HepG2 (cell line): ENCODE results near the gene MEAK7. TPM values are rescaled to one million over a fixed set of nuclear protein-coding genes. Genes with fewer than 3 reads are reported as not detected.

Experiments
- AHR ChIP-seq: IDR thresholded peaks from 2 replicates; pipeline ENCODE4 v1.6.1; 2018; ENCODE audit warnings: missing genetic modification reagents, missing compliant biosample characterization
- BCL6 ChIP-seq: IDR thresholded peaks from 2 replicates; pipeline ENCODE4 v1.6.1; 2016; ENCODE audit warnings: missing genetic modification reagents, missing compliant biosample characterization
- FOXK2 ChIP-seq: fragments of 450-650 bp; IDR thresholded peaks from 2 replicates; pipeline ENCODE4 v1.6.1; 2016
- HOXD1 ChIP-seq: sonication (generic); formaldehyde crosslinking; IDR thresholded peaks from 2 replicates; pipeline ENCODE4 v1.5.0; 2020; ENCODE audit warnings: missing genetic modification reagents
- NFIB ChIP-seq: sonication (generic); formaldehyde crosslinking; IDR thresholded peaks from 2 replicates; pipeline ENCODE4 v1.9.0; 2021; ENCODE audit warnings: missing genetic modification reagents, mild to moderate bottlenecking, borderline replicate concordance
- PAWR ChIP-seq: sonication (generic); formaldehyde crosslinking; IDR thresholded peaks from 2 replicates; pipeline ENCODE4 v1.4.0; 2020; ENCODE audit warnings: missing genetic modification reagents, mild to moderate bottlenecking, borderline replicate concordance
- PHF20 ChIP-seq: sonication (generic); formaldehyde crosslinking; IDR thresholded peaks from 2 replicates; pipeline ENCODE4 v1.5.0; 2020; ENCODE audit warnings: mild to moderate bottlenecking, missing genetic modification reagents
- SOX6 ChIP-seq, 2 experiments: fragments of 450-650 bp in 1 of 2; sonication (generic) in 1 of 2; formaldehyde crosslinking in 1 of 2; IDR thresholded peaks; 2 replicates each; pipeline versions ENCODE4 v1.4.0 to v1.6.1; 2017 to 2020; ENCODE audit warnings: antibody characterized with exemption in 1 of 2, mild to moderate bottlenecking in 1 of 2, missing genetic modification reagents in 1 of 2
- ZNF235 ChIP-seq: sonication (generic); formaldehyde crosslinking; IDR thresholded peaks from 2 replicates; pipeline ENCODE4 v1.8.1; 2023; ENCODE audit warnings: mild to moderate bottlenecking, missing genetic modification reagents, borderline replicate concordance
- ZNF3 ChIP-seq: IDR thresholded peaks from 2 replicates; pipeline ENCODE4 v1.7.0; 2017; ENCODE audit warnings: inconsistent platforms
- ZNF446 ChIP-seq: sonication (generic); formaldehyde crosslinking; IDR thresholded peaks from 2 replicates; pipeline ENCODE4 v1.5.0; 2020; ENCODE audit warnings: mild to moderate bottlenecking, missing genetic modification reagents
- polyA plus RNA-seq, 8 experiments: library from polyadenylated mRNA; depleted of rRNA in 3 of 8; stranded (reverse) in 7 of 8; unstranded in 1 of 8; fragments of >200 nt; fragmentation: Illumina TruSeq in 4 of 8; extraction: Trizol in 4 of 8; gene quantifications; 2 replicates each; pipeline versions ENCODE4 v1.2.1 to v1.2.3, GENCODE V29; 2011 to 2016; ENCODE audit warnings: low read depth in 4 of 8, missing spikeins in 1 of 8, mixed read lengths in 1 of 8; ENCODE audit not compliant: insufficient read depth in 1 of 8
- total RNA-seq, 5 experiments: library from RNA; depleted of rRNA; stranded (reverse); fragments of >200 nt; fragmentation: Illumina TruSeq; extraction: Trizol; gene quantifications; 2 replicates each; pipeline ENCODE4 v1.2.3, GENCODE V29; 2016; ENCODE audit warnings: low read depth in 1 of 5
- TF ChIP-seq, protein P1 (sequence below): sonication (generic); formaldehyde crosslinking; IDR thresholded peaks from 2 replicates; pipeline ENCODE4 v1.5.0; 2020; ENCODE audit warnings: missing genetic modification reagents
- TF ChIP-seq, protein P2 (sequence below): sonication (generic); formaldehyde crosslinking; IDR thresholded peaks from 2 replicates; pipeline ENCODE4 v1.8.0; 2023; ENCODE audit warnings: mild to moderate bottlenecking, missing genetic modification reagents
- TF ChIP-seq, protein P3 (sequence below): sonication (generic); formaldehyde crosslinking; IDR thresholded peaks from 2 replicates; pipeline ENCODE4 v1.4.0; 2020; ENCODE audit warnings: missing genetic modification reagents
- TF ChIP-seq, protein P4 (sequence below): sonication (generic); formaldehyde crosslinking; IDR thresholded peaks from 2 replicates; pipeline ENCODE4 v1.4.0; 2020; ENCODE audit warnings: missing genetic modification reagents, borderline replicate concordance
- TF ChIP-seq, protein P5 (sequence below): sonication (generic); formaldehyde crosslinking; IDR thresholded peaks from 2 replicates; pipeline ENCODE4 v1.4.0; 2020; ENCODE audit warnings: missing genetic modification reagents, borderline replicate concordance
- TF ChIP-seq, protein P6 (sequence below): sonication (generic); IDR thresholded peaks from 2 replicates; pipeline ENCODE4 v1.6.1; 2016; ENCODE audit warnings: low read depth, borderline replicate concordance

Gene MEAK7
- total and polyA plus RNA-seq, 2 of the 13 experiments (the other 11 are each of a cell fraction or from before 2014, with no cell fraction given) = 11.8 to 14.7 TPM

DNA sequence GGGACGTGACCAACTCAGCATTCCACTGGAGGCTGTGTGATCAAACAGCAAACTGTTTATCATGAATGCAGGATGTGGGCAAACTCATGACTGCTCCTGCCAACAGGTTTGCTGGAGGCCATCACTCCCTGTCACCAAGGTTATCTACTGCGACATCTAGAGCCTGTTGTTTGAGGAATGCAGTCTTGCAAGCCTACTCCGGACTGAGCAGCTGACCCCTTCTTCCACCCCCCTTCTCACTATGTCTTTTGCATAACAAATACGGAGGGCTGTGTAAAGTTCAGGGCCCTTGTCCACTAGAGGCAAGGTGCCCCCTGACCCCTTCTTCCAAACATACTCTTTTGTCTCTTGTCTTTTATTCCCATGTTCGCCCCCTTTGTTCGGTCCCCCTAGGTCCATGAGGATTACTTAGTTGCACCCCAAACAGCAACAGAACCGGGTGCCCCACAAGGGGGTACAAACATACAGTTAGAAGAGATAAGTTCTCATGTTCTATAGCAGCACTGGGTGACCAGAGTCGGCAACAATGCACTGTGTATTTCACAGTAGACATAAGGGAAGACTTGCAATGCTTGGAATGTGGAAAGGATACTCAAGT is 28.7 kb downstream of the MEAK7 start (continued):
- TF ChIP-seq, protein P1, sequence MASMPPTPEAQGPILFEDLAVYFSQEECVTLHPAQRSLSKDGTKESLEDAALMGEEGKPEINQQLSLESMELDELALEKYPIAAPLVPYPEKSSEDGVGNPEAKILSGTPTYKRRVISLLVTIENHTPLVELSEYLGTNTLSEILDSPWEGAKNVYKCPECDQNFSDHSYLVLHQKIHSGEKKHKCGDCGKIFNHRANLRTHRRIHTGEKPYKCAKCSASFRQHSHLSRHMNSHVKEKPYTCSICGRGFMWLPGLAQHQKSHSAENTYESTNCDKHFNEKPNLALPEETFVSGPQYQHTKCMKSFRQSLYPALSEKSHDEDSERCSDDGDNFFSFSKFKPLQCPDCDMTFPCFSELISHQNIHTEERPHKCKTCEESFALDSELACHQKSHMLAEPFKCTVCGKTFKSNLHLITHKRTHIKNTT (CRISPR knock-in tag) = no peak
- TF ChIP-seq ZNF235 (CRISPR knock-in tag) (no peak), ZNF3 (CRISPR knock-in tag) (no peak), FOXK2 (no peak), PHF20 (CRISPR knock-in tag) (no peak), NFIB (no peak), PAWR (CRISPR knock-in tag) (no peak), SOX6 (IDR thresholded peaks at IDR 0.05) (no peak), SOX6 (CRISPR knock-in tag; IDR thresholded peaks at IDR 0.05) (peak; percentile 76), HOXD1 (no peak), BCL6 (CRISPR knock-in tag) (no peak), ZNF446 (CRISPR knock-in tag) (no peak), AHR (CRISPR knock-in tag) (no peak)
- TF ChIP-seq, protein P2, sequence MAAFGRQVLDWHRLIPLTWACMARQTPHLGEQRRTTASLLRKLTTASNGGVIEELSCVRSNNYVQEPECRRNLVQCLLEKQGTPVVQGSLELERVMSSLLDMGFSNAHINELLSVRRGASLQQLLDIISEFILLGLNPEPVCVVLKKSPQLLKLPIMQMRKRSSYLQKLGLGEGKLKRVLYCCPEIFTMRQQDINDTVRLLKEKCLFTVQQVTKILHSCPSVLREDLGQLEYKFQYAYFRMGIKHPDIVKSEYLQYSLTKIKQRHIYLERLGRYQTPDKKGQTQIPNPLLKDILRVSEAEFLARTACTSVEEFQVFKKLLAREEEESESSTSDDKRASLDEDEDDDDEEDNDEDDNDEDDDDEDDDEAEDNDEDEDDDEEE (CRISPR knock-in tag) = no peak
- TF ChIP-seq, protein P3, sequence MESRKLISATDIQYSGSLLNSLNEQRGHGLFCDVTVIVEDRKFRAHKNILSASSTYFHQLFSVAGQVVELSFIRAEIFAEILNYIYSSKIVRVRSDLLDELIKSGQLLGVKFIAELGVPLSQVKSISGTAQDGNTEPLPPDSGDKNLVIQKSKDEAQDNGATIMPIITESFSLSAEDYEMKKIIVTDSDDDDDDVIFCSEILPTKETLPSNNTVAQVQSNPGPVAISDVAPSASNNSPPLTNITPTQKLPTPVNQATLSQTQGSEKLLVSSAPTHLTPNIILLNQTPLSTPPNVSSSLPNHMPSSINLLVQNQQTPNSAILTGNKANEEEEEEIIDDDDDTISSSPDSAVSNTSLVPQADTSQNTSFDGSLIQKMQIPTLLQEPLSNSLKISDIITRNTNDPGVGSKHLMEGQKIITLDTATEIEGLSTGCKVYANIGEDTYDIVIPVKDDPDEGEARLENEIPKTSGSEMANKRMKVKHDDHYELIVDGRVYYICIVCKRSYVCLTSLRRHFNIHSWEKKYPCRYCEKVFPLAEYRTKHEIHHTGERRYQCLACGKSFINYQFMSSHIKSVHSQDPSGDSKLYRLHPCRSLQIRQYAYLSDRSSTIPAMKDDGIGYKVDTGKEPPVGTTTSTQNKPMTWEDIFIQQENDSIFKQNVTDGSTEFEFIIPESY (CRISPR knock-in tag) = no peak
- TF ChIP-seq, protein P4, sequence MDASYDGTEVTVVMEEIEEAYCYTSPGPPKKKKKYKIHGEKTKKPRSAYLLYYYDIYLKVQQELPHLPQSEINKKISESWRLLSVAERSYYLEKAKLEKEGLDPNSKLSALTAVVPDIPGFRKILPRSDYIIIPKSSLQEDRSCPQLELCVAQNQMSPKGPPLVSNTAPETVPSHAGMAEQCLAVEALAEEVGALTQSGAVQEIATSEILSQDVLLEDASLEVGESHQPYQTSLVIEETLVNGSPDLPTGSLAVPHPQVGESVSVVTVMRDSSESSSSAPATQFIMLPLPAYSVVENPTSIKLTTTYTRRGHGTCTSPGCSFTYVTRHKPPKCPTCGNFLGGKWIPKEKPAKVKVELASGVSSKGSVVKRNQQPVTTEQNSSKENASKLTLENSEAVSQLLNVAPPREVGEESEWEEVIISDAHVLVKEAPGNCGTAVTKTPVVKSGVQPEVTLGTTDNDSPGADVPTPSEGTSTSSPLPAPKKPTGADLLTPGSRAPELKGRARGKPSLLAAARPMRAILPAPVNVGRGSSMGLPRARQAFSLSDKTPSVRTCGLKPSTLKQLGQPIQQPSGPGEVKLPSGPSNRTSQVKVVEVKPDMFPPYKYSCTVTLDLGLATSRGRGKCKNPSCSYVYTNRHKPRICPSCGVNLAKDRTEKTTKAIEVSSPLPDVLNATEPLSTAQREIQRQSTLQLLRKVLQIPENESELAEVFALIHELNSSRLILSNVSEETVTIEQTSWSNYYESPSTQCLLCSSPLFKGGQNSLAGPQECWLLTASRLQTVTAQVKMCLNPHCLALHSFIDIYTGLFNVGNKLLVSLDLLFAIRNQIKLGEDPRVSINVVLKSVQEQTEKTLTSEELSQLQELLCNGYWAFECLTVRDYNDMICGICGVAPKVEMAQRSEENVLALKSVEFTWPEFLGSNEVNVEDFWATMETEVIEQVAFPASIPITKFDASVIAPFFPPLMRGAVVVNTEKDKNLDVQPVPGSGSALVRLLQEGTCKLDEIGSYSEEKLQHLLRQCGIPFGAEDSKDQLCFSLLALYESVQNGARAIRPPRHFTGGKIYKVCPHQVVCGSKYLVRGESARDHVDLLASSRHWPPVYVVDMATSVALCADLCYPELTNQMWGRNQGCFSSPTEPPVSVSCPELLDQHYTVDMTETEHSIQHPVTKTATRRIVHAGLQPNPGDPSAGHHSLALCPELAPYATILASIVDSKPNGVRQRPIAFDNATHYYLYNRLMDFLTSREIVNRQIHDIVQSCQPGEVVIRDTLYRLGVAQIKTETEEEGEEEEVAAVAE (CRISPR knock-in tag) = no peak
- TF ChIP-seq, protein P5, sequence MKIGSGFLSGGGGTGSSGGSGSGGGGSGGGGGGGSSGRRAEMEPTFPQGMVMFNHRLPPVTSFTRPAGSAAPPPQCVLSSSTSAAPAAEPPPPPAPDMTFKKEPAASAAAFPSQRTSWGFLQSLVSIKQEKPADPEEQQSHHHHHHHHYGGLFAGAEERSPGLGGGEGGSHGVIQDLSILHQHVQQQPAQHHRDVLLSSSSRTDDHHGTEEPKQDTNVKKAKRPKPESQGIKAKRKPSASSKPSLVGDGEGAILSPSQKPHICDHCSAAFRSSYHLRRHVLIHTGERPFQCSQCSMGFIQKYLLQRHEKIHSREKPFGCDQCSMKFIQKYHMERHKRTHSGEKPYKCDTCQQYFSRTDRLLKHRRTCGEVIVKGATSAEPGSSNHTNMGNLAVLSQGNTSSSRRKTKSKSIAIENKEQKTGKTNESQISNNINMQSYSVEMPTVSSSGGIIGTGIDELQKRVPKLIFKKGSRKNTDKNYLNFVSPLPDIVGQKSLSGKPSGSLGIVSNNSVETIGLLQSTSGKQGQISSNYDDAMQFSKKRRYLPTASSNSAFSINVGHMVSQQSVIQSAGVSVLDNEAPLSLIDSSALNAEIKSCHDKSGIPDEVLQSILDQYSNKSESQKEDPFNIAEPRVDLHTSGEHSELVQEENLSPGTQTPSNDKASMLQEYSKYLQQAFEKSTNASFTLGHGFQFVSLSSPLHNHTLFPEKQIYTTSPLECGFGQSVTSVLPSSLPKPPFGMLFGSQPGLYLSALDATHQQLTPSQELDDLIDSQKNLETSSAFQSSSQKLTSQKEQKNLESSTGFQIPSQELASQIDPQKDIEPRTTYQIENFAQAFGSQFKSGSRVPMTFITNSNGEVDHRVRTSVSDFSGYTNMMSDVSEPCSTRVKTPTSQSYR = peak; percentile 46; the same call in 1 of the 2 replicates
- TF ChIP-seq, protein P6, sequence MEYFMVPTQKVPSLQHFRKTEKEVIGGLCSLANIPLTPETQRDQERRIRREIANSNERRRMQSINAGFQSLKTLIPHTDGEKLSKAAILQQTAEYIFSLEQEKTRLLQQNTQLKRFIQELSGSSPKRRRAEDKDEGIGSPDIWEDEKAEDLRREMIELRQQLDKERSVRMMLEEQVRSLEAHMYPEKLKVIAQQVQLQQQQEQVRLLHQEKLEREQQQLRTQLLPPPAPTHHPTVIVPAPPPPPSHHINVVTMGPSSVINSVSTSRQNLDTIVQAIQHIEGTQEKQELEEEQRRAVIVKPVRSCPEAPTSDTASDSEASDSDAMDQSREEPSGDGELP = peak; percentile 31; the same call in 1 of the 2 replicates
